ENCODE data around the gene TMEM132C. TPM values are rescaled to one million over a fixed set of nuclear protein-coding genes. Genes with fewer than 3 reads are reported as not detected.

TMEM132C gene
- polyA plus RNA-seq, 12 donors = 0.84 to 35.0 (median 1.8) TPM; not detected in 2

DNA sequence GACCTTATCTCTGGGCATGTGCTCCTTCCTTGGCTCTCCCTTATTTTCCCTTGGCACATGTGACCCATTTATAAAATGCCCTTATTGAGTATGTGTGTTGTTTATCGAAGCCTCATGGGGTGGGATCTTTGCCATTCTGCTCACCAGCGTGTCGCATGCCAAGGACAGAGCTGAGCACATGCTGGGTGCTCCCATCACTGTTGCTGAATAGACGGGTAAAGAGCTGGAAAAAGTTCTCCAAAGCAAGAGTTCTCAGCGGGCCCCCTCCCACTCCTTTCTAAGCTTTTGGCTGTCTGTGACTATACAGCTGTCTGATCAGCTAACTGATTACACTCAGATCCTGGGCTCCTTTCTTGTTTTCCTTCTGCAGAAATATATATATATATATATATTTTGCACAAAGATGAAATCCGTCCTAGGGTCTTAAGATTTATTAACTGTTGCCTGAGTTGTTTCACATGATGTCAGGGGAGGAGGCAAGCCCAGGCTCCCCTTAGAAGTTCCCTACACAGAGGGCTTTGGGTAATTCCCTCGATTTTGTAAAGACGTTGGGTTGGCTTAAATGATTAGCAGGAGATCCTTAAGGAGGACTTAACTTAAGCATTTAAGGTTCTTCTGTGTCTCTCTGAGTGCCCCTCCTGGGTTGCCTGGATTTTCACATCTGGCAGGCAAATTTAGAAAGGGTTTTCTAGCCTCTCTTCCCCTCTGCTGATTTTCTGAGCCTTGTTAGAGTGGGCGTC, 71.6 kb downstream of the TMEM132C start:
- no peak for DNase-seq

- DNase-seq = no peak
These were observed 72.2 kb downstream of the TMEM132C start for GRCh38 chr12:128339126-128339520.

DNA sequence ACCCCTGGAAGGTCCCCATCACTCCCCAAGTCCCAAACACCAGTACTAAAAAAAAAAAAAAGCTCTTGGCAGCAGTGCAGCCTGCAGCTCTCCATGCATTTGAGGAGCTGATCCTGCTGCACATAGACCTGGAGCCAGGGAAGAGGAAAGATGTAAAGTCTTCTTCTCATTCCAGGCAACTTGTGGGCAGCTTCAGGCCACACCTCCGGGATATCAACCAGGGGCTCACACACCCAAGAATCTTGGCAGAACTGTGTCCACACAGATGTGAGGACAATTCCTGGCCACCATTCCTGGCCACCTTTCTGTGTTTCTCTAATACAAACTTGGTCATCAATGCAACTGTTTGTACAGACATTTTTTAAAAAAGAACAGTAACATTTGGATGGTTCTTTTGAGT, 72.7 kb downstream of the TMEM132C start:
- no peak for DNase-seq

DNA sequence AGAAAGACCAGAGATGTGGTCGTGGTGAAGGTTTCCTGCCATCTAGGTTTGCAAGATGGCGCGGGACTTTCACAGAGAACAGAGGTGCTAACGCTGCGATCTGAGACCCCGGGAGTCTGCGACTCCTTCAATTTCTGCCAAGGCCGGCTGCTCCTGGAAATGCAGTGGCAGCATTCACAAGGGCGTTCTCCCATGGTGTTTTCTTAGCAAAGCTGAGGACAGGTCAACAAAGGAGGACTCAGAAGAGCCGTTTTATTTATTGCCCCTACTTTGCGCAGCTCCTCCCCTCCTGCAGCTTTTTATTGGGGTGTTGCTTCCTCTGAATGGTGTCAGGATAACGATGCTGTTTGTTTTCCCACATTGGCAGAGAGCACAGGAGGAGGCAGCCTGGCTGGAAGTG, 86.3 kb downstream of the TMEM132C start:
- DNase-seq = no peak

- DNase-seq = no peak
These were observed 89.6 kb downstream of the TMEM132C start for GRCh38 chr12:128356547-128356946.

GRCh38 chr12:128361400-128361995, 94.5 kb downstream of the TMEM132C start:
- DNase-seq = no peak

DNA sequence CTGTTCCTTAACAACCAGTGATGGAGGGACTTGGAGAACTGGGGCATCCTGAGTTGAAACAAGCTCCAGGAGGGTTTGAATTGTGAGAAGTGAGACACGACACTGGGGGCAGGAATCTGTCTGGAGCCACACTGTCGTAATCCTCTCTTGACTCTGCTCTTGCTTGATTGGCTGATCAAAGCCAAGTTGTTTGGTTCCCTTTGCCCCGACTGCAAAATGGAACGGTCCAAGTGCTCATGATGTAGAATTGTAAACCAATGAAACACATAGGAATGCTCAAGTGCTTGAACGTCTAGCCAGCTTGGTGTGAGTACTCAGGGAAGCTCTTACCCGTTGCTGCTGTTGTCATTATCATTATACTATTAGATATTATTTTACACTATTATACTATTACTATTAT, 98.1 kb downstream of the TMEM132C start:
- DNase-seq = no peak

DNA sequence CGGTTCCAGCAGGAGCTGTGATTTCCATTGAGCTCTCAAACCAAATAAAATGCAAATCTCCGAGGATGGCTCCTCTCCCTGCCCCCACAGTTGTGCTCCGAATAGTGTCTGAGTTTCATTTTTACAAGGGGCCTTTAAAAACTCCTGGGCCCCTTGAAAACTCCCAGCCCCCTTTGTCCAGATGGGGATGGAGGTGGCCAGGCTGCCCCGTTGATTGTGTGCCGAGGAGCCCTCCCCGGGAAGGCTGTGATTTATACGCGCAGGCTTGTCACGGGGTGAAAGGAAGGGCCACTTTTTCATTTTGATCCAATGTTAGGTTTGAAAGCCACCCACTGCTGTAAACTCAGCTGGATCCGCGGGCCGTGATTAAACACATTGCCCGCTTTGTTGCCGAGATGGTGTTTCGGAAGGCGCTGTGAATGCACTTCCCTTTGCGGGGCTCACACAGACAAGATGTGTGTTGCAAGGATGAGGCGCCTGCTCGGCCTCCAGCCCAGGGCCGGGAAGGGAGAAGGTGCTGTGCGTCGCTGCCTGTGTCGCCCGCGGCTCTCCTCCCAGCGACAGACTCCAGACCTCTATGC, 98.8 kb downstream of the TMEM132C start:
- peak; percentile 34 for DNase-seq

GRCh38 chr12:128367961-128368360, 101.0 kb downstream of the TMEM132C start:
- DNase-seq = no peak

DNA sequence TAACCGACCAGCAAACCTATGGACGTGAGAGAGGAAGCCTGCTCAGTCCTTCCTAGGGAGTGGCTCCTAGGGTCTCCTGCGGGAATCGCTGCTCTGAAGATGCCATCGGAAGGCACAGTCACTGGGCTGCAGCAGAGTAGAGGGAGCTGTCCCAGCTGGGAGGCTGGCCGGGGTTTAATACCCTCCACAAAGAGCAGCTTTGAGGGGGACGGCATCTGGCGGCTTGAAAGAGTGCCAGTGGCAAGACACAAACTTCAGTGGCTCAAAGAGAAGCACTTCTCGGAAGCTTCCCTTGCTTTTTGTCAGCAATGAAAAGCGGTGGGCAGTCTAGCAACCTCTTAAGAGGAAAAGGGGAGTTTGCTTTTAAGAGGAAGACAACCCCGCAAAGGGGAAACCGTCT, 114.6 kb downstream of the TMEM132C start:
- DNase-seq = no peak

DNA sequence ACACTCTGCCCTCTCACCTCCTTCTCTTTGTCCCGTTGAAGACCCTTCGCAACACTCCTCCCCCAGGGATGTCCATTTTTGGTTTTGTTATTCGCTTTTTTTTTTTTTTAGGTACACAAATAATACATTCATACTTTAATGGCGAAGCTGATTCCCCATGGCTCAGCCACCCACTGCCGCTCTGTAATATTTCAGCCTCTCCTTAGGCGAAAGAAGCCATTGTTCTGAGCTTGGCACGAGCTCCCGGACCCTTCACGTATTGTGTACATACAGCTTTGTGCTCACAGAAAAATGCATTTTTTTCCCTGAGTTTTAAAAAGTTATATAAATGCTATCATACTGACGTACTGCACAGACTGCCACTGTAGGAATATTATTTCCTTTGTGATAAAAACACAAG, 115.0 kb downstream of the TMEM132C start:
- DNase-seq = no peak

GRCh38 chr12:128382946-128383345, 116.0 kb downstream of the TMEM132C start:
- DNase-seq = no peak

DNA sequence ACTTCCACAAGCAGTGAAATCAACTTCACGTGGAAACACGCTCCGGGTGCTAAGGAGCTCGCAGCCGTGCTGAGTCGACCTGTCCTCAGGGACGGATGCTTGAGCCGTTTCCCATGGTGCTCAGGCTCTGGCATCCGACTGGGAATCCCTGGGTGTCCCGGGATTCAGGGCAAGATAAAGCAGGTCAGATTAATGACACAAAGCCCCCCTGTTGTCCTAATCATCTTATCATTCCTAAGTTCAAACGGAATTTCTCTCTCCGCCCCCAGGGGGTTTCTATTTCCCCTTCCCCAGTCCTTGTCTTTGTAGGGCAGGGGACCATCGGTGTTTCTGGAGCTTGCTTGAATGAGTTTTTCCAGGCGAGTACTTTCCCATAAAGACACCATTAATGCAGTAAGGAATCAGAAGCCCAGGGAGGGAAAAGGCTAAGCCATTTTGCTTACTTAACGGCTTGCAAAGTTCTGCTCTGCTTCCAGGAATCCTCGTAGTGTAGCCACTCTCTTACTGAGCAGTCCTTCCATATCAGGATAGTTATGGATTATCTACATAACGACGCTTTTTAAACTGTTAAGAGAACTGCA, 116.5 kb downstream of the TMEM132C start:
- DNase-seq = no peak

DNA sequence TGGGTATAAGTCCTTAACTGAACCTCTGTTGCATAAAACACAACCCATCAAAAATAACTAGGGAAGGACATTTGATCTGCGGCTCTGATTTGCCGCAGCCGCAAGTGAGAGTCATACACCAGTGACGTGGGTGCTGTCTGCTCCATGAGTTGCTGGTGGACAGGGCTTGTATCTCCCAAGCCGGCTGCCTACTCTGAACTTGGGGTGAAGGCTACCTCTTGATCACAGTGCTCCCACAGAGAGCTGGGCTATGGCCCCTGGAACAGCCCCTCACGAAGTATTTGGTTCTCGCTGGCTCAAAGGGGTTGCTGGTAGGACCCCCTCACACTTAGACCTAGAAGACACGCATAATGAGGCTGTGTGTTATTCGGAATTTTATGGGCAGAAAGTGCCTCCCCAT, 118.8 kb downstream of the TMEM132C start:
- DNase-seq = no peak

DNA sequence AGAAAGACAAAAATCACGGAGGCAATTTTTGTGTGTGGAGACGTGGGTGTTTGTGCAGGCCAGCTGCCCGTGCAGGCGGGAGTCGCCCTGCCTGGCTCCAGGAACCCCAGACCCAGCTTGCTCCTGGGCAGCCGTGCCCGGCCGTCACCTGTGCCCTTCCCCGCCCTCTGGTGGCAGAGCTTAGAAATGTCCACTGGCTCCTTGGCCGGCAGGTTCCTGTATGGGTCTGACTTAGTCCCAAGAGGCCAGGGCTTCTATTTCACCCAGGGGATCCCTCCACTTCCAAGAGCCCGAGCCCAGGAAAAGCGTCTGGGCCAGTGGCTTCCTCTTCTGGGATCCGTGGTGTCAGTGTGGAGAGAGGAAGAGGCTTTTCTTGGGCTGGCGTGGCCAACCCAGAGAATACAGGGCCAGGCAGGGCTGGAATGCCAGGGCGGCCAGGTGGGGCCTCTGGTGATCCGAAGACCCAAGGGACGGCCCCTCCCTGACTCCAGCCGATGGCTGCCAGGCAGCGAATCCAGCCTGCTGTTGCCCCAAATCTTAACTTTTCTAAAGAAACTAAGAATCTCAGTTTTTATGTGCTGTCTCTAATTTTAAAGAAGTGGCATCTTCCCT, 120.9 kb downstream of the TMEM132C start:
- DNase-seq = no peak

GRCh38 chr12:128388461-128389000, 121.6 kb downstream of the TMEM132C start:
- peak; percentile 56 for DNase-seq

- no peak for DNase-seq
These were observed 126.4 kb downstream of the TMEM132C start for GRCh38 chr12:128393346-128393745.

- DNase-seq = no peak
These were observed 127.2 kb downstream of the TMEM132C start for GRCh38 chr12:128394137-128394536.

- no peak for DNase-seq
These were observed 132.3 kb downstream of the TMEM132C start for GRCh38 chr12:128399253-128399652.

DNA sequence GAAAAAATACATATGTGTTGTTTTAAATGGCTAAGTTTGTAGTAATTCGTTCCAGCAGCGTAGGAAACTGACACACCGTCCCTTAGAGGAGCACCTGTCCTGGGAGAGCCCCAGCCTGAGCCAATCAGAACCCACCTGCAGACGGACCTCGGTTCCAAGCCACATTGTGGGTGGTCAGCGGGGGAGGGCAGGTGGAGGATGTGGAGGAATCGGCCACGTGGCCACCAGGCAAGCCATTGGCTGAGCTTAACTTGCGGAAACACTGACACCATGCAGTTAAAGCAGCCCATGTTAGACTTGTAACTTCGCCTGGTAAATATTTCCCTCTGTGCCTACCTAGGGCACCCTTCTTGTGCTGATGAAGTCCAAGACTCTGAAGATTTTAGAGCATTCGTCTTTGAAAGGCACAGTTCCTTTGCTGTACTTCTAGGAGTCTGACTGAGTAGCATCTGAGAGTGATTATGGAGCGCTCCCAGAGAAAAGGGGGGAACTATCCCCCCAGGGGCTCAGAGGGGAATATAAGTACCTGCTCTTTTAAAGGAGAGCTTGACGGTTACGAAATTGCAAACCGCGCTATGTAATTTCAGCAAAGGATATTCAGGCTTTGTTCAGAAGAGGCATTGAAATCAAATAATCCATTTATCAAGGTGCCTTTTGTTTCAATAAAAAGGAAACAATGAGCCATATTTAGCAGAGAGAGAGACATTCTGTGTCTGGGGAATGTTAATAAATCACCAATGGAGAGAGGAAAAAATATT, 135.7 kb downstream of the TMEM132C start:
- DNase-seq = no peak

DNA sequence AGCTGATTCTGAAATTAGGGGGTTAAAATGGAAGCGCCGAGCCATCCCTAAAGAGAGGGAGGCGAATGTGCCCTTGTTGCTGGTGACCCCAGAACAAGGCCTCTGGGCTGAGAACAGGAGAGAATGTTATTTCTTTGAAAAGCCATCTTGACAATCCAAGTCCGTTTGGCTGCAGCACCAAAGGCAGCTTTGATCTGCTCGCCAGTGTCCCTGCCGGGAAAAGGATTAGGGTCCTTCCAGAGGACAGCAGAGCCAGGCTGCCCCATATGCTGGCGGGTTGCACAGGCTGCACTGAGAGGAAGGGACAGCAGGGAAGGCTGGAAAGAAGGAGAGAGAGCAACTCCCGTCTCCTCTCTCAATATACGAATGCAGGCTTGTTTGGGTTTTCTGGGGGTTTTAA, 141.7 kb downstream of the TMEM132C start:
- DNase-seq = no peak
